BE2C (cell line): ENCODE results near the gene XRCC1.
"Not testable (repeated sequence)": the region's sequence is repeated elsewhere in the genome, so short reads cannot be mapped to it uniquely, and the experiment has no call there.

Experiments
- DNase-seq: peaks from one replicate; pipeline ENCODE4 v3.0.0-alpha.2; 2020
- H3K27me3 ChIP-seq: fragments of 250-450 bp; sonication (Bioruptor Pico); 2 replicates; pipeline ENCODE4 v1.5.1; 2020; ENCODE audit warnings: mild to moderate bottlenecking
- H3K36me3 ChIP-seq: fragments of 250-450 bp; sonication (Bioruptor Pico); 2 replicates; pipeline ENCODE4 v1.5.1; 2020; ENCODE audit warnings: mild to moderate bottlenecking
- H3K4me1 ChIP-seq: fragments of 250-450 bp; sonication (Bioruptor Pico); 2 replicates; pipeline ENCODE4 v1.5.1; 2020
- H3K4me3 ChIP-seq: 2 replicates; pipeline ENCODE4 v1.5.1; 2011; ENCODE audit warnings: low read depth, low read length
- H3K9me3 ChIP-seq: fragments of 250-450 bp; sonication (Bioruptor Pico); 2 replicates; pipeline ENCODE4 v1.5.1; 2020
- TF ChIP-seq, protein P1 (sequence below): IDR thresholded peaks from 2 replicates; pipeline ENCODE4 v1.5.1; 2012; ENCODE audit warnings: mild to moderate bottlenecking, low read depth, low read length

The XRCC1 gene

DNA sequence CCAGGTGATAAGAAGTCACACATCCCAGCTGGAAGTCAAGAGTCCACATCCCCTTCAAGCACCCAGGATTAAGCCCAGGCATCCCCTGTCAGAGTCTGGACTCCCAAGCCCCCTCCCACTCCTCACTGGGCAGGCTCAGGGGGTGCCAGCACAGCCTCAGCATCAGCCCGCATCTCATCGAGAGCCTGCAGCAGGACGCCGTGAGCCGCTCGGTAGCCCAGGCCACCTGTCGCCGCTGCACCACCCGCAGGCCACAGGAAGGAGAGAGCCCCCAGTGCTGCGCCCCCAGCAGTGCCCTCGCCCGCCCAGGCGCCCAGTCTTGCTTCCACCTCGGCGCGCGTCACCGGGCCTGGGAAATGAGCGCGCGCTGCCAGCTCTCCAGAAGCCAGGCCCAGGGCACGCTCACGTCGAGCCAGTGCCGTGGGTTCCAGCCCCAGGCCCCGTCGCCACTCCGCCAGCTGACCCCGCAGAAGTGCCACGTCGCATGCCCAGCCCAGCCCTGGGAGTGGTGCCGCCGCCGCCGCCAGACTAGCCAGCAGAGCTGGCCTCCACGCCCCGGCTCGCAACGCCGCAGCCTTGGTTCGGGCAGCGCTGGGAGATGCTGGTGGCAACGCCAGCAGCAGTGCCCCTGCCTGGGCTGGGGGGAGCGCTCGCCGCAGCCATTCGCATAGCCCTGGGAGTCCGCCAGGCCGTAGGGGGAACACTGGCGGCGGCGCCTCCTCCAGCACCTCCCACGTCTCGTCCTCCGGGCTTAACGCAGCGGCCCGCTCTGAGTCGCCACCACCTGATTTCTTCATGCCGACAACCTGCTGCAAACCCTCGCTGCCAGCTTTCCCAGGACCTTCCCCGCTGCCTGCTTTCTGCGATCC is 16.8 kb upstream of the XRCC1 start:
- TF ChIP-seq, protein P1, sequence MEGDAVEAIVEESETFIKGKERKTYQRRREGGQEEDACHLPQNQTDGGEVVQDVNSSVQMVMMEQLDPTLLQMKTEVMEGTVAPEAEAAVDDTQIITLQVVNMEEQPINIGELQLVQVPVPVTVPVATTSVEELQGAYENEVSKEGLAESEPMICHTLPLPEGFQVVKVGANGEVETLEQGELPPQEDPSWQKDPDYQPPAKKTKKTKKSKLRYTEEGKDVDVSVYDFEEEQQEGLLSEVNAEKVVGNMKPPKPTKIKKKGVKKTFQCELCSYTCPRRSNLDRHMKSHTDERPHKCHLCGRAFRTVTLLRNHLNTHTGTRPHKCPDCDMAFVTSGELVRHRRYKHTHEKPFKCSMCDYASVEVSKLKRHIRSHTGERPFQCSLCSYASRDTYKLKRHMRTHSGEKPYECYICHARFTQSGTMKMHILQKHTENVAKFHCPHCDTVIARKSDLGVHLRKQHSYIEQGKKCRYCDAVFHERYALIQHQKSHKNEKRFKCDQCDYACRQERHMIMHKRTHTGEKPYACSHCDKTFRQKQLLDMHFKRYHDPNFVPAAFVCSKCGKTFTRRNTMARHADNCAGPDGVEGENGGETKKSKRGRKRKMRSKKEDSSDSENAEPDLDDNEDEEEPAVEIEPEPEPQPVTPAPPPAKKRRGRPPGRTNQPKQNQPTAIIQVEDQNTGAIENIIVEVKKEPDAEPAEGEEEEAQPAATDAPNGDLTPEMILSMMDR: no peak
- peaks cover 9% of the 10 kb centered on the region; the same call in 1 of the 2 replicates for H3K36me3 ChIP-seq

DNA sequence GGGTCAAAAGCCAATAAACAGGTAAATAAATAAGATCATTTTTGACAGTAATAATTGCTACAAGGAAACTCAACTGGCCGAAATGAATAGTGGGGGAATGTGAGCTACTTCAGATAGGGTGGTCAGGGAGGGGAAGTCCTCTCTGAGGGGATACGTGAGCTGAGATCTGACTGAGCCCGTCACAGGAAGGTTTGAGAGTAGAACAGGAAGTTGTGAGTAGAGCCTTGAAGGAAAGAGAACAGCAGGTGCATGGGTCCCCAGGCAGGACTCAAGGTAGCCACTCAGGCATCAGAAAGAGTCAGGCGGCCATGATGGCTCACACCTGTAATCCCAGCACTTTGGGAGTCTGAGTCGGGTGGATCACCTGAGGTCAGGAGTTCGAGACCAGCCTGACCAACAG is 14.4 kb upstream of the XRCC1 start:
- Histone ChIP-seq H3K36me3 (peaks cover 9% of the 10 kb centered on the region; the same call in 1 of the 2 replicates), H3K4me1 (peaks cover 7% of the 10 kb centered on the region), H3K4me3 (no peak overlapping the region), H3K27me3 (no peaks in the 10 kb centered on the region), H3K9me3 (no peaks in the 10 kb centered on the region)
- no peak for DNase-seq
- TF ChIP-seq, protein P1: no peak

More for the DNA sequence above, 16.8 kb upstream of the XRCC1 start:
- Histone ChIP-seq H3K9me3 (no peaks in the 10 kb centered on the region), H3K4me1 (no peaks in the 10 kb centered on the region), H3K27me3 (no peaks in the 10 kb centered on the region), H3K4me3 (no peak overlapping the region)
- DNase-seq: no peak

DNA sequence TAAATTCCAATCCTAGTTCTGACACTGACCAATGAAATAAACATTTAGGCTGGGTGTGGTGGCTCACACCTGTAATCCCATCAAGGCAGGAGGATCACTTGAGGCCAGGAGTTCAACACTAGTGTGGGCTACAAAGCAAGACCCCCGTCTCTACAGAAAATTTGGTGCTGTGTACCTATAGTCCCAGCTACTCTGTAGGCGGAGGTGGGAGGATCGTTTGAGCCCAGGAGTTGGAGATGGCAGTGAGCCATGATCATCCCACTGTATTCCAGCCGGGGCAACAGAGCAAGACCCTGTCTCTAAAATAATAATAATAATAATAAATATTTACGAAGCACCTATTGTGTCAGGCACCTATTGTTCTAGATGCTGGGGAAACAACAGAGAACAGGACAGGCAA is 13.9 kb upstream of the XRCC1 start:
- TF ChIP-seq, protein P1: no peak
- peaks cover 9% of the 10 kb centered on the region; the same call in 1 of the 2 replicates for H3K36me3 ChIP-seq
- H3K27me3 ChIP-seq: no peaks in the 10 kb centered on the region
- no peaks in the 10 kb centered on the region for H3K9me3 ChIP-seq
- H3K4me3 ChIP-seq: no peak overlapping the region
- DNase-seq: no peak
- peaks cover 7% of the 10 kb centered on the region for H3K4me1 ChIP-seq

DNA sequence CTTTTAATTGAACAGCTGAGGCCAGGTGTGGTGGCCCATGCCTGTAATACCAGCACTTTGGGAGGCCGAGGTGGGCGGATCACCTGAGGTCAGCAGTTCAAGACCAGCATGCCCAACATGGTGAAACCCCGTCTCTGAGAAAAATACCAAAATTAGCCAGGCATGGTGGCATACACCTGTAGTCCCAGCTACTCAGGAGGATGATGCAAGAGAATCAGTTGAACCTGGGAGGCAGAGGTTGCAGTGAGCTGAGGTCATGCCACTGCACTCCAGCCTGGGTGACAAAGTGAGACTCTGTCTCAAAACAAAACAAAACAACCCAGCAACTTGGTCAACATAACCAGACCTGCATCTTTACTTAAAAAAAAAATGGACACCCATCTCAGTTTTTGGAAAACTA is 11.7 kb upstream of the XRCC1 start:
- H3K36me3 ChIP-seq, H3K27me3 ChIP-seq, H3K9me3 ChIP-seq, H3K4me3 ChIP-seq, DNase-seq, H3K4me1 ChIP-seq: not testable (repeated sequence)

DNA sequence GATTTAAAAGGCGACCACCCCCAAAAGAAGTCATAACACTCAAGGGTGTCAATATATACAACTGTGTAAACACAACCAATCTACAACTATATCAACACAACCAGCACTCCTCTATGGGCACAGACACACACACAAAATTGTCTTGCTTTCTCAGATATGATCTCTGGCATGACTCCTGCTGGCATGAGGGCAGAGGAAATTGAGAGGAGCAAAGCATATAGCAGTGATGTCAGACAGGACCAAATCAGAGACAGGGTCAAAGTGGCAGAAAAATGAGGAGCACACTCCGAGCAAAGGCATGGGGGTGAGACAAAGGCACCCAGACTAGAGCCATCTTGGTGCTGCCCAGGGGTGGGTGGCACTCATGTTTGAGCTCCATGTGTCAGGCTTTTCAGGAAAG is 11.0 kb upstream of the XRCC1 start:
- Histone ChIP-seq H3K4me3 (no peak overlapping the region), H3K9me3 (no peaks in the 10 kb centered on the region), H3K36me3 (no peaks in the 10 kb centered on the region; the same call in 1 of the 2 replicates), H3K27me3 (no peaks in the 10 kb centered on the region), H3K4me1 (peaks cover 7% of the 10 kb centered on the region)
- DNase-seq: no peak
- TF ChIP-seq, protein P1: no peak

DNA sequence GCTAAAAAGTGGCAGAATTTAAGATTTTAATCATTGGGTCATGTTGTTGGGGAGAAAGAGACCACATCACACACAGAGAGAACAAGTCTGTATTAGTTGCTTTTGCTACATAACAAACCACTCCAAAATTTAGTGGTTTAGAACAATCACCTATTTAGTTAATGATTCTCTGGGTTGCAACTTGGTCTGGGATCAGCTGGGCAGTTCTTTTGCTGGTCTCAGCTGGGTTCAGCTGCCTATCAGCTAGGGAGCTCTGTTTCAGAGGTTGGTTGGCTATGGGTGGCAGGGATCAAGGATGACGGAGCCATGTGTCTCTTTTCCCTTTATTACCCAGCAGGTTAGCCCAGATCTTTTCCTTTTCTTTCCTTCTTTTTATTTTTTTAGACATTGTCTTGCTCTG is 9.2 kb upstream of the XRCC1 start:
- Histone ChIP-seq H3K9me3 (no peaks in the 10 kb centered on the region), H3K4me1 (peaks cover 7% of the 10 kb centered on the region), H3K27me3 (no peaks in the 10 kb centered on the region), H3K4me3 (no peak overlapping the region), H3K36me3 (no peaks in the 10 kb centered on the region; the same call in 1 of the 2 replicates)
- DNase-seq: no peak
- TF ChIP-seq, protein P1: no peak
